ENCODE data around the gene UNC119B.
A peak's percentile ranks its signal among the peaks of the same experiment; 100 is the strongest.
"Not testable (repeated sequence)": the region's sequence is repeated elsewhere in the genome, so short reads cannot be mapped to it uniquely, and the experiment has no call there.

Gene UNC119B

DNA sequence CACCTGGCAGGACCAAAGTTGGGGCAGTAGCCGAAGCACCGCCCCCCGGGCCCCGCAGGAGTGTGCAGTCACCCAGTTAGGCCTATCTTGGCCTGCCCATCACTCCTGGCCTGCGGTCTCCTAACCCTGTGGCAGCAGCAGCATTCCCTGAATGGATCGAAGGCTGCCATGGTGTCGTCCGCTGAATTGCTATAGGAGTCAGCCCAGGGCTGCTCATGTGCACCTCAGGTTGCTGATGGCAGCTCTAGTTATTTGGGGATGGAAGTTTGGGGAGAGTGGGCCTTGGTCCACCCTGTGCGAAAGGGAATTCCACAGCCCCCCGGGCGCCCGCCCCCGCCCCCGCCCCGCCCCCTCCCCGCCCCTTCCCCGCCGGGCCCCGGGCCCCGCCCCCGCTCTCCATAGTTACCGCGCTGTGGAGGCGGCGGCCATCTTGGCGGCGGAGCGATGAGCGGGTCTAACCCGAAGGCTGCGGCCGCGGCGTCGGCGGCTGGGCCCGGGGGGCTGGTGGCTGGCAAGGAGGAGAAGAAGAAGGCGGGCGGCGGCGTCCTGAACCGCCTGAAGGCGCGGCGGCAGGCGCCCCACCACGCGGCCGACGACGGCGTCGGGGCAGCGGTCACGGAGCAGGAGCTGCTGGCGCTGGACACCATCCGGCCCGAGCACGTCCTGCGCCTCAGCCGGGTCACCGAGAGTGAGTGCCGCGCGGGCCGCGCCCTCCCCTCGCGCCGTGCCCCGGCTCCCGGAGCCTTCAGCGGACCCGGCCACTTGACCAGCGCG is at the start of gene UNC119B:
UNC119B (plus strand) TSS at position 428 of the 774 bp plus-strand sequence; CDS start at position 445, 17 bp downstream.
- peak; percentile 66 for DNase-seq (ENCODE audit: low spot score)

DNA sequence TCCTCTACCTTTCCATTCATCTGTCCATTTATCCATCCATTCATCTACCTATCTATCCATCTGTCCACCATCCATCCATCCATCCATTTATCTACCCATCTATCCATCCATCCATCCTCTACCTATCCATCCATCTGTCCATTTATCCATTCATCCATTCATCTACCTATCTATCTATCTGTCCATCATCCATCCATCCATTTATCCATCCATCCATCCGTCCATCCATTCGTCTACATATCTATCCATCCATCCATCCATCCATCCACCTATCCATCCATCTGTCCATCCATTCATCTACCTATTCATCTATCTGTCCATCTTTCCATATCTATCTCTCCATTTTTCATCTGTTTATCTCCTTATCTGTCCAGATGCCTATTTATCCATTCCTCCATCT is 48.8 kb upstream of the UNC119B start:
- no peak for DNase-seq (ENCODE audit: low spot score)

DNA sequence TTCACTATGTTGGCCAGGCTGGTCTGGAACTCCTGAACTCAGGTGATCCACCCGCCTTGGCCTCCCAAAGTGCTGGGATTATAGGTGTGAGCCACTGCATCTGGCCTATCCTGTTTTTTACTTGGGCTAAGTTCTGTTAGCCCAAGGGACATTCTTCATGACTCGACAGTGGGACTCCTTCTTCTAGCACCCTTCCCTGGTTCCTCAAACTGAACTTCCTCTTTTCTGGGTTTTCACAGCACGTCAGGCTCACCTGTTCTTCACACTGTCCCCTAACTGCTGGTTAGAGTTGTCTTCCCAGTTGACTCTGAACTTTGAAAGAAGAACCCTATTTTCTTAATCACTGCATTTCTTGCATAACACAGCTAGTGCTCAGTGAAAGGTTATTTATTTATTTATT is 47.4 kb upstream of the UNC119B start:
- no peak for DNase-seq (ENCODE audit: low spot score)

DNA sequence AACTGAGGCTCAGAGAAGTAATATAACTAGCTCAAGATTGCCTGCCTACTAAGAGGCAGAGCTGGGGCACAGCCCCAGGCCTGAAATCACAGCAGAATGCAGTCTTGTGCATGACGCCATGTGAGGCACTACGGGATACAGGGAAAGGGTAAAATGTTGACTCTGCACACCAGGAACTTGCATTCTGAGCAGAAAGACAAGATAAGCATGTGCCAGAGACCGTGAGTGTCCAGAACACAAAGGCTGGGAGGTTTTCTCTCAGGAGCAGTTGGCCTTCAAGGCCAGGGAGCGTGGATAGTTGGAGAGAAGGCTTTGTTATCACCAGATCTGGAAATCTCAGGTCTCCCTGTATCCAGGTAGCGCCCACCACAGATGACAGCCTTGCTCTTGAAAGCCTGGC is 46.5 kb upstream of the UNC119B start:
- DNase-seq (ENCODE audit: low spot score), result no peak

DNA sequence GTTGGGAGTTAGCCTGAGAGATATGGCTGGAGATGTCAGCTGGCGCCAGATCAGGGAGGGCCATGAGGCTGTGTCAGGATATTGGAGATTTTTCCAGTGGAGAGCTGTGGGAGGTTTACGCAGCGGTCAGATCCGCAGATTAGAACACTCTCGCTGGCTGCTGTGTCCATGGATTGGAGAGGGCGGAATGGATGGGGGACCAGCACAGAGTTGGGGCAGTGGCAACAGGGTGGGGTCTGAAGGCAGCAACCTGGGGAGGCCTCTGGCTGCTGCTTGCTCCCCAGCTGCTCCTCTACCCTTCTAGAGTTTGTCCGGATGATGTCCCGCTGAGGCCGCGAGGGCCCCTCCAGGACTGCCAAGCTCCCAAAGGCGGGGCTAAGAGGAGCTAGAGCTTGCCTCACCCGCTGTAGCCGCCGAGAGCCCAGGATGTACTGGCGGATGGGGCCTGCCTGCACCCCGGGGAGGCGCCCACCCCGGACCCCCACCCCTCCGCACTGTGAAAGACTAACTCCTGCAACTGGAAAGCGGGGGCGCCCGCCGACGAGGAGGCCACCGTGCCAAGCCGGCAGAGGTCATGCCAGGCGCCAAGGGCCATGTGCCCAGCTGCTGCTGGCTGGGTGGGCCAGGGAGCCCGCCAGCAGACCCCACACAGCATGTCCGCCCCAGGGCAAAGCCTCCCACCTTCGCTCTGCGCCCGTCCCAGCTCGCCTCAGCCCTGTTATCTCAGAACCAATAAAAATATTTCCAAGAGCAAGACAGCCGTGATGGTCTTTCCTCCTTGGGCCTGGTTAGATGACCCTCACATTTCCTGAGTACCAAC is 43.5 kb upstream of the UNC119B start:
- DNase-seq (ENCODE audit: low spot score), result no peak

DNA sequence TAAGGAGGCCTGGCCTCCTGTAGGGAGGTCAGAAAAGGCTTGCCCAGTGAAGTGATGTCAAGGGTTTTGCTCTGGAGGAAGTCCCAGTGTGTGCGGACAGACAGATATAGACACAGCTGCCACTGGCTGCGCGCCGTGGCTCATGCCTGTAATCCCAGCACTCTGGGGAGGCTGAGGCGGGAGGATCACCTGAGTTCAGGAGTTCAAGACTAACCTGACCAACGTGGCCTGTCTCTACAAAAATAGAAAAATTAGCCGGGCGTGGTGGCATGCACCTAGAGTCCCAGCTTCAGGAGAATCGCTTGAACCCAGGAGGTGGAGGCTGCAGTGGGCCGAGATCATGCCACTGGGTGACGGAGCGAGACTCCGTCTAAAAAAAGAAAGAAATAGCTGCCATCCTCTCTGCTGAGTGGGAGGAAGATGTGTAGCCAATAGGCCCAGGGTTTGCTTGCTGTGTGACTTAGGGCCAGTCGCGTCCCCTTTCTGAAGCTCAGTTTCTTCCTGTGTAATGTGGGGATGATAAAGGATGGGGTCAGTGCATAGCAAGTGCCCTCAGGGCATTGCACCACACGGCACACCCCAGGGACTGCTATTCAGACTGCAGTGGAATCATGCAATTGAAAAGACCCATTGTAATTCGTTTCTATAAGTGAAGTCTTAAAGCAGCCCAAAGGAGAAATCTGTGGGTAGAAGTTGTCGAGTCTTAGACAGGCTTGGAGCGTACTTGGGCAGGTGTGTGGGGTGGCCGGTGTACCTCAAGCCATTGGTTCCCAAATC is 42.0 kb upstream of the UNC119B start:
- no peak for DNase-seq (ENCODE audit: low spot score)

DNA sequence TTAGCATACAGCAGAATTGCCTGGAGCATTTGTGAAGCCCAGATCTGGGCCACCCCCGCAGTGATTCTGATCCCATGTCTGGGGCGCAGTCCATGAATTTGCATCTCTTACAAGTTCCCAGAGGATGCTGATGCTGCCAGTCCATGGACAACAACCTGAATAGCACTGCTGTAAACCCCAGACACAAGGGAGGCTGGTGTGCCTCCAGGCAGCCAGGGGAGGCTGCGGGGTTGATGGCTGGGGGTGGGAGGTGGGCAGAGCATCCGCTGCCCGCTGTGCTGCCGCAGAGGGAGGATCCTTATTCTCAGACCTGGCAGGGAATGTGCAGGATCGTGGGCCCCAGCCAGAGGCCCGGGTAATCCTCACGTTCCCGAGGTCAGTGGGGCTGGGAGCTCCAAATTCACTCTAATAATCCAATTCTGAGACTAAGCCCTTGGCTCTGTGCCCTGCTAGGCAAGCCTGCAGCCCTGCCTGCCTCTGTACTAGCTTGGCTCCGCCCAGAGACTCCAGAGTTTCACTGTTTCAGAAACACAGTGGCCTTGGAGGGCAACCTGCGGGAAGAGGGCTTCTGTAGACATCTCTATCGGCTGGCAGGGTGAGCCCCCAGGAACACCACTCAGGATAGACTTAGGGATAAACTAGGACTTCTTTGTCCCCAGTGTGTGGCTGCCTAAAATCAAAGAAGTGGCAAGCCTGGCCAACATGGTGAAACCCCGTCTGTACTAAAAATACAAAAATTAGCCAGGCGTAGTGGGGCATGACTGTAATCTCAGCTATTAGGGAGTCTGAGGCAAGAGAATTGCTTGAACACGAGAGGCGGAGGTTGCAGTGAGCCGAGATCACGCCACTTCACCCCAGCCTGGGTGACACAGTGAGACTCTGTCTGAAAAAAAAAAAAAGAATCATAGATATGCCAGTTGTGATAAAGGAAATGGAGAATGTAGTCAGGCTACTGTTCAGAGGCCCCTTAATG is 41.1 kb upstream of the UNC119B start:
- DNase-seq (ENCODE audit: low spot score), result no peak

DNA sequence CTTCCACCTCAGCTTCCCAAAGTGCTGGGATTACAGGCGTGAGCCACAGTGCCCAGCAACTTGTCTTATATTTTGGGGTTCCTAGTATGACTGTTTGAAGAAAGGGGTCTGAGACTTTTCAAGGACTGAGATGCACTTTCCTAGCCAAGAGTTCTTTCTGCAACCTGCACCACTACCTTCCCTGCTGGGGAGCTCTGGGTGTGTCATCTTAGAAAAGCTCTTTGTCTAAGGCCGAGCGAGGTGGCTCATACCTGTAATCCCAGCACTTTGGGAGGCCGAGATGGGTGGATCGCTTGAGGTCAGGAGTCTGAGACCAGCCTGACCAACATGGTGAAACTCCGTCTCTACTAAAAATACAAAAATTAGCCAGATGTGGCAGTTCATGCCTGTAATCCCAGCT is 40.0 kb upstream of the UNC119B start:
- not testable (repeated sequence) for DNase-seq (ENCODE audit: low spot score)

DNA sequence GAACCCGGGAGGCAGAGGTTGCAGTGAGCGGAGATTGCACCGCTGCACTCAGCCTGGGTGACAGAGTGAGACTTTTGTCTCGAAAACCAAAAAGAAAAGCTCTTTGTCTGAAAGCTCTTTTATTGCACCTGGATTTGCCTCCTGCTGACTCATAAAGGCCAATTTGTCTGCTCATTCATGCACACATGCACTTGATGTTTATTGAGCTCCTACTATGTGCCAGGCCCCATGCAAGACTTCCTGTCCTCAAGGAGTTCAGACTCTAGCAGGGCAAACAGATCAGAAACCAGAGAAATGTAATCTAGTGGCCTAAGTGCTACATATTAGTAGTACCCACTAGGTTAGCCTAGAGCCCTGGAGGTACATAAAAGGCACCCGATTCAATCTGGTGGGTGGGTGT is 39.6 kb upstream of the UNC119B start:
- no peak for DNase-seq (ENCODE audit: low spot score)

DNA sequence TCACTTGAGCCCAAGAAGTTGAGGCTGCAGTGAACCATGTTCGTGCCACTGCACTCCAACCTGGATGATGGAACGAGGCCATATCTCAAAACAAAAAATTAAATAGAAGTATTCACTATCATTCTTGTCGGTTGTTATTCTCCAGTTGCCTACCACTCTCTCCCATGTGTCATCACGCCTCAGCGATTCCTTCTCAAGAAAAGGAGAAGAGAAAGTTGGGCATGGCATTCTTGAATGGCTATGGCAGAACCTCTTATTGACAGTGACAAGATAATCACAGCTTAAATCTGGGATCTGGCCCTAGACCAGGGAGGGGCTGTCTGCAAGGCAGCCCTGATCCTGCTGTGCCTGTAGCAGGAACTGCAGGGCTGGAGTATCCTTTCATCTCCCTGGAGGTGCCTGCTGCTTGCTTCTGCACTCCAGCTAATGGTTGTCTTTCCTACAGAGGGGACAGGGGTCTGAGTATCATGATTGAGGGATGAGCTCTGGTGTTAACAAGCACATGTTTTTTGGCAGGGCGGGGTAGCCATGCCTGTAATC is 36.1 kb upstream of the UNC119B start:
- no peak for DNase-seq (ENCODE audit: low spot score)

DNA sequence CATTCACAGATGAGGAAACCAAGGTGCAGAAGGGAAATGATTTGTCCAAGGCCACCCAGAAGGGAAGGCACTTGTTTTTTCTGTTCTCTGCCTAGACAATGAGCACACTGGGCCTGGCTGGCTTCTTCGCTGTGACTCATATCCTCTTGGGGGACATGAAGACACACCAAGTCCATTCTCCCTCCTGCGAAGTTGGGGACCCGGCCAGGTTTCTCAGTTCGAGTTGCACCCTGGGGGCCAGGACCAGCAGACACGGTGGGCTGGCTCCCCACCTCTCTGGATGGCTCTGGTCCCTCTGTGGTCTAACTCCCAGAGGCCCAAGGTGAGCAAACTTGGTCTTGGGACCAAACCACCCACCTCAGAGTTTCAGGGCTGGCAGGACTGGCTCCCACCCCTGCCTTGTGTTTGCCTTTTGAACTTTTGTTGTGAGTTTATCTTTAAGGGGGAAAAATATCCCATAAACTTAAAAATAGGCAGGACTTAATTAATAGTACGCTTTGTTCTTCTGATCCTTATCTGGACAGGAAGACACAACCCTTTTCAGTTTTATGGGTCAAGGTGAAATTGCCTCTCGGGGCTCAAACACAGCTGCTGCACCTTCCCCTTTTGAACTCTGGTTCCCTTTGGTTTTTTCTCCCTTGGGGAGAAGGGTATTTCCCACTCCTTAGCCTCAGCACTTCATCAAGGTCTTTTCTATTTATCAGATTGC is 32.3 kb upstream of the UNC119B start:
- no peak for DNase-seq (ENCODE audit: low spot score)

DNA sequence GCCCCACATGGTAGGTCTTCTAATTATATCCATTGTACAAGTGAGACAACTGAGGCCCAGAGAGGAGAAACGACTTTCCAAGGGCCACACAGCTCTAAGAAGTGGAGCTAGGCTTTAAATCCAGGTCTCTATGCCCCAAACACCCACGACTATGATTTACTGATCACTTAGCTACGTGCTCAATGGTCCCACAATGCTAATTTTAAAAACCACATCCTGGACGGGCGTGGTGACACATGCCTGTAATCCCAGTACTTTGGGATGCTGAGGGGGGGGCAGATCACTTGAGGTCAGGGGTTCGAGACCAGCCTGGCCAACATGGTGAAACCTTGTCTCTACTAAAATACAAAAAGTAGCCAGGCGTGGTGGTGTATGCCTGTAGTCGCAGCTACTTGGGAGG is 31.7 kb upstream of the UNC119B start:
- no peak for DNase-seq (ENCODE audit: low spot score)

DNA sequence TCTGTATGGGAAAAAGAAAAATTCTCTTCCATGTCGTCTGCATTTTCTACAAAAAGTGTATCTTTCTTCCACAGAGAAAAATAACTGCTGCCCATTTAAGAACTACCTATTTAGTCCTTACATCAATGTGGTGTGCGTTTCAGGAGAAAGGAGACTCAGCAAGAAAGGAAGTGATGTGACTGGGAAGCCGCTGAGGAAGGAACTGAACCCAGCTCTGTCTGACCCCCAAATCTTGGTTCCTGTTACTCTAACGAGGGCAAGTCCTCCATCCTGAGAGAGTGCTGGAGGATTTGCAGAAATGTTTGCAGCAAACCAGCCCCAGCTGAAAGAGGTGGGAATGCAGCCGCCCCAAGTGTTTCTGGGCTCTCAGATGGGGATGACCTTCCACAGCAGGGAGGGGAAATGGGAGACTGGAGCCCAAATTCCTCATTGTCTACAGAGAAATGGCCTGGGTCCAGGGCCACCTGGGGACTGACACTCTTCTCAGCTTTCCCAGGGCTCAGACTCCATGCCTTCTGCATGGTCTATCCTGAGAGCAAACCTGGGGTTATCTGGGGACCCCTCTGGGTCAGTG is 30.0 kb upstream of the UNC119B start:
- no peak for DNase-seq (ENCODE audit: low spot score)

DNA sequence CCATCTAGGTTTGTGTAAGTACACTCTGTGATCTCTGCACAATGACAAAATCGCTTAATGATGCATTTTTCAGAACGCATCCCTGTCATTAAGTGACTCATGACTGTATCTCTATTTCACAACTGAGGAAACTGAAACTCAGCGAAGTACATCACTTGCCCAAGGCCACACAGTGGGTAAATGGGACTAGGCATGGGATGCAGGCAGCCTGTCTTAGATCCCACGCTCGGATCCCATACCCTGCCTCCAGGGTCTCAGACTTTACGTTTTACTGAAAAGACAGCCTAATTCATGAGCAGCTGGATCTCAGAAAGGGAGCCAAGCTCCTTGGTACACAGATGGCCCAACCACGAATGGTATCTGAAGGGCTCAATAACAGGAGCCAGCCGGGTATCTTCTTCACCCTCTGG is 25.7 kb upstream of the UNC119B start:
- DNase-seq (ENCODE audit: low spot score), result no peak

DNA sequence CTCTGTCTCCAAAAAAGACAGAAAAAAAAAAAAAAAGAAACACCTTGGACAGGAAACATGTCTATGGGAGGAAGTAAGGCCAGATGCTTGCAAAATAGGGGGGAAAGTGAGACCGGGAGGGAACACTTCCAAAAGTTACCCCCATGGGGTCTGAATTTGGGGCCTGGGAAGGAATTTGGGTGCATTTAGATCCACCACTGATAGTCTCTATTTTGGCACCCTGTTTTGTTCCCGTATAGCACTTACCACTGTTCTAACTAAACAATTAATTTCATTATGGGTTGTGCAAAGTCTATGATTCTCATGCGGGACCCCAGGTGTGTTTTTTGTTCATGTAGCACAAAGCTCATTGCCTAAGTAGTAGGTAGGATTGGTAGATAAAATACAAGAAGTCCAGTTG is 24.7 kb upstream of the UNC119B start:
- DNase-seq (ENCODE audit: low spot score), result no peak

DNA sequence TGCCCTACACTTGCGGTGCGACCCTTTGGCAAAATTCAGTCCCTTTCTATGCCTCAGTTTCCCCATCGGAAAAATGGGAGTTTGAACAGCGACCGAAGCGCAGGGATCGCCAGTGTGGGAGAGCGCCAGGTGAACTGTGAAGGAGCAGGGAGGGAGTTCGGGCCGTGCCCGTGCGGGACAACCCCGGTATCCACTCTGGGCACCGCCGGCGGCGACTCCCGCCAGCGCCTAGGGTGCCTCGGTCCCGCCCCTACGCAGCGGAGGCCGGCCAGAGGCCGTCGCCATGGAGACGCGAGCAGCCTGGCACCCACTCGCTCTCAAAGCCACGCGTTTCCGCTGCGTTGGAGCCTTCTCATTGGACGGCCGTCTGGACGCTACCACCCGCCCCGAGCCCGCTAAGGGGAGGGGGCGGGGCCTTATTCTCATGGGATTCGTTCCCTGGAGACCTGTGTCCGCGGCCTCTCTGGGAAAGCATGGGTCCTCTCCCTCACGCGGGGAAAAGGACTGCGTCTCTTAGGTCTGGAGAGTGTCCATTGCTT is 24.0 kb upstream of the UNC119B start:
- peak; percentile 81 for DNase-seq (ENCODE audit: low spot score)

DNA sequence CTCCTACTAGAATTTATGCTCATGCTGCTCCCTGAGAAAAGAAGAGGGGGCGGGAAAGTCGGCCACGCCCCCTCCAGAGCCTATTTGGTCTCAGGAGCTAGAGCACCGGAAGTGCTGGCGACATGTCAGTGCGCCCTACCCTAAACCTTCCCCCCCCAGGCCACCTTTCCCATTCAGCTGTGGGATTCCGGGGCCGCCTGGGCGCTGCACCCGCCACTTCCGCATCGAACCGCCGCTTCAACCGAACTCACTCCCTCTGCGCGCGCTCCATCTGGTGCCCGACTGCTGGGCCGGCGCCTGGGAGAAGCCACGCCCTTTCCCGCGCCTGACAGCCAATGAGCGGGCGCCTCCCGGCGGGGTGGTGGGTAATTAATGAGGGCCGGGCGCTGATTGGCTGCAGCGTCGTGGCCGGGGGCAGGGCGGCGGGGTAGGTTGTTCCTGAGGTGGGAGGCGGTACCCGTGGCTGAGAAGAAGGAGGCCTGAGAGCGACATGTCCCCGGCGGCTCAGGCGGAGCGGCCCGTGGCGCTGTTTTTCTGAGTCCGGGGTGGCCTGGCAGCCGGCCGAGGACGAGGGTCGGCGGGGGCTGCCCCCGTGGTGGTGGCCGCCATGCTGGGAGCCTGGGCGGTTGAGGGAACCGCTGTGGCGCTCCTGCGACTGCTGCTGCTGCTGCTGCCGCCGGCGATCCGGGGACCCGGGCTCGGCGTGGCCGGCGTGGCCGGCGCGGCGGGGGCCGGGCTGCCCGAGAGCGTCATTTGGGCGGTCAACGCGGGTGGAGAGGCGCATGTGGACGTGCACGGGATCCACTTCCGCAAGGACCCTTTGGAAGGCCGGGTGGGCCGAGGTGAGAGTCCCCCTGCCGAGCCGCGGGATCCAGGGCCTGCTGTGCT is 23.3 kb upstream of the UNC119B start, which contains the start of gene MLEC:
MLEC (plus strand) TSS at position 460 of the 888 bp plus-strand sequence; CDS start at position 608, 148 bp downstream.
- peak; percentile 98 for DNase-seq (ENCODE audit: low spot score)

DNA sequence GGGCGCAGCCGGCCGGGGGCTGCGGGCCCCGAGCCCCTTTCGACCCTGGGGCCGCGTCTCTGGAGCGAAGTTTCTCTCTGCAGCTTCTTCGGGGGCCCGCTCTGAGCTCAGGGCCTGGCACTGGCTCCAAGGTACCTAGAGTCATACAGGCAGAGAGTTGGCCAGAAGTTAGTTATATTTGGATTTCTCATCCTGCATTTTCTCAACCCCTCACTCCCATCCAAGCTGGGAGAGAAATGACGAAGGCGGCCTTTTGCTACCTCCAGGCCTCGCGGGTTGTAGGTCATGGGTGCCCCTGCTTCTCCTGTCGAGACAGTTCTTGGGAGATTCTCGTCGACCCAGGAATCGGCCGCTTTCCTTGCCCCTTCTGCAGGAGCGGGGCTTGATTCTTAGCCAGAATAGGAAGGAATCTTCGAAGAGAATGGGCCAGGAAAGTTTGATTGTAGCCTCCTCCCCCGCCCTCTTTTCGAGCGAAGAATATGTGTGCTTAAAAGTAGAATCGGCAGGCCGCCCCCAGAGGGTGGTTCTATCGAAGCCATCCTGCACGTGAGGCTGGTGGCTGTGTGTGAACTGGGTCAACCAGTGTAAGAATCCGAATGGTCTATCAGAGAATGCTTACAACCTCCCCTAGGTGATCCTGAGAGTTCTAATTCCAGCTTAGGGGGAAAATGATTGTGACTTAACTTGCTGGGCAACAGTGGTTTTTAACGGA is 22.5 kb upstream of the UNC119B start:
- DNase-seq (ENCODE audit: low spot score), result no peak

Data from HuH-7 (cell line).